Stimulated activated CD8-positive, alpha-beta memory T cell treated with anti-CD3 and anti-CD28 coated beads, Interleukin-7, amount 100 ng/mL, for 24 hours (primary cell): Measurements from ENCODE around the gene SLC24A4.

Experiments
- DNase-seq: peaks from one replicate; pipeline ENCODE4 v3.0.0-alpha.2; 2020; ENCODE audit warnings: low read depth

The SLC24A4 gene

DNA sequence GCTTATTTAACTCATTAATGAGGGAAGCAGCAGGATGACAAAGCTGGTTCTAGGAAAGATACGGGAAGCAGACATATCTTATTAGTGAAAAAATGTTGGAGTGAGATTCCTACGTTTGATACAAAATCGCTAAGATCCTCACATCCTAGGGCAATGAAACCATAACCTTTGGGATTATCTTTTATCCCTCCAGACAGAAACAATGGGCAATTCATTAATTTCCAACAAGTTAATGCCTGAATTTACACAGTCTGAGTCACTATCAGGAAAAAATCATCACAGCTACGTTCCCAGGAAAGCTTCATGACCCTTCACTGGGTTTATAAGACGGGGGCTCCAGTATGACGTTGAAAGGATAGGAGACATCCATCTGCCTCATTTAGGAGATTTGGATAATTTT lies 45.0 kb downstream of the SLC24A4 start:
- no peak for DNase-seq

DNA sequence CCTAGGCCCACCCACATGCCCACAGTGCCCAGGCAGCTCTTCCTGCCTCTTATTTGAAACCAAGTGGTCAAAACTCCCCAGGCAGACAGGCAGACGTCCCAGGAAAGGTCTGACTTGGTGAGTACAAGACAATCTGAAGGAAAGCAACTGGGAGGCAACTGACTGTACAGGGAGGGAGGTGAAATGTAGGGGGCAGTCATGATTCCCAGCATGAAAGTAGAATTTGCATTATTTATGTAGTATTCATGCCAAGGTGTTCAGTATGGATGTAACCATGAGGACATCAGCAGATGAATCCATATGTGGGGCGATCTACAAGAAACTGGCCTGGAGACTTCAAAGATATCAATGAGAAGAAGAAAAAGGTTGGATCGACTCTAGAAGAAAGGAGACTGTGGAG lies 46.1 kb downstream of the SLC24A4 start:
- DNase-seq, result no peak

DNA sequence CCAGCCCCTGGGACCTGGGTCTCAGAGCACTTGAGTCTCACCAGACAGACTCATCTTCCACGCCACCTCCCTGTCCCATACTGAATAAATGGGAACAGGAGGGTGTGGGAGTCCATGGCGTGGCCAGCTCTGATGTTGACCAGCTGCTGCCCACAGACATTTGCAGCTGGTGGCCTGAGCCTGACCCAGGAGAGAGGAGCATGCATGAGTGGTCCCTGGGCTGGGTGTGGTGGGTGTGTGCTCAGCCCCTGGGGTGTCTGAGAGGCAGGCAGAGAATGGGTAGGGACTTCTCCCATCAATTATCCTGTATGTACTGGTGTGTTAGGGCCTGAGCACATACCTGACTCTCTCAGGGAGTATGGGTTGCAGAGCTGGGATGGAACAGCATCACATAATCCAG lies 49.3 kb downstream of the SLC24A4 start:
- DNase-seq, result no peak

DNA sequence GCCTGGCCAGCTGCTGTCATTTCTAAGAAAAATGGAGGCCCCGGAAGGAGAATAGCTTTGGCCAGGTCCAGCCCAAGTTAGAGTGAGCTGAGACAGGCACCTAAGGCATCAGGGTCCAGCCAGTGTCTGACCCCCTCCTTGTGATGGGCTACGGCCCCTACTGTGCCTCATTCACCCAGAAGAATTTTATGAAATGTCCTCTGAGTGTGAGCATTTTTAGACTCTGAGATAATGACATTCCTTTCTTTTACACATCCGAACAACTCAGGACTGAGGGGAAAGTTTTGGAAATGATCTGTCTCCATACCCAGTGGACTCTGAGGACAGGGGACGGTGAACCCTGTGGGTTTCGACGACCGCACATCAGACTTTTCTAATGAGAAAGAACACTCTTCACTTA lies 50.4 kb downstream of the SLC24A4 start:
- no peak for DNase-seq

DNA sequence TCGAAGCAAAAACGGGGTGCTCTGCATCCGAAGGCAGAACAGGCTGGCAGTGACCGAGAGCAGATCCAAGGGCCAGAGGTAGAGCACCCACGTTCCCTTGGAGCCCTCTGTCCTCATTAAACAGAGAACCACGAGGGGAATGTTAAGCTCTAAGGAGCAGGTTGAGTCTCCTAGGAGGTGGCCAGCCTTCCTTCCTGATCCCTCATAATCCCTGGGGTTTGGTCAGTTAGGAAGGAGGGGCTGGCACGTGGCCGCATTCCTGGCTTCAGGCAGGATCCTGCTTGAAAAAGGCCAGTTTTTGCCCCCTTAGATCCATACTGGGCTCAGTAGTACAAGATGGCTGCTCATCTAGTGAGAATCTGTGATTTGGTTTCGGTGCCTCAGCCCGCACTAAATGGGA lies 57.2 kb downstream of the SLC24A4 start:
- no peak for DNase-seq

DNA sequence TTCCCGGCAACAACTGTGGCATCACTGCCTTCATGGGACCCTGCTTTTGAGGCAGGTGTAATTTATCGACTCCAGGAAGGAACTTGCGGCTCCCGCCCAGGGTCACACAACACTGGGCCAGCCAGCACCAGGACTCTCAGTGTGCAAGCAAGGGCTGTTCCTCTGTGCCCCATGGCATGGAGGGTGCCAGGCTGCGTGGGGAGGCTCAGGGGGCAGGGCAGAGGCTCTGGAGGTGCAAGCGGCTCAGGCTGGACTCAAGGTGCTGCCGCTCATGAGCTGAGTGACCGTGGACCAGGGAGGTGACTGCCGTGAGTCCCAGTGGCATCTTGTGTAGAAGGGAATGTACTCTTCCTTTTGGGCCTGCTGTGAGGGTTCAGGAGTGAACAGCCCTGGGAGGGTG lies 57.6 kb downstream of the SLC24A4 start:
- DNase-seq, result no peak

DNA sequence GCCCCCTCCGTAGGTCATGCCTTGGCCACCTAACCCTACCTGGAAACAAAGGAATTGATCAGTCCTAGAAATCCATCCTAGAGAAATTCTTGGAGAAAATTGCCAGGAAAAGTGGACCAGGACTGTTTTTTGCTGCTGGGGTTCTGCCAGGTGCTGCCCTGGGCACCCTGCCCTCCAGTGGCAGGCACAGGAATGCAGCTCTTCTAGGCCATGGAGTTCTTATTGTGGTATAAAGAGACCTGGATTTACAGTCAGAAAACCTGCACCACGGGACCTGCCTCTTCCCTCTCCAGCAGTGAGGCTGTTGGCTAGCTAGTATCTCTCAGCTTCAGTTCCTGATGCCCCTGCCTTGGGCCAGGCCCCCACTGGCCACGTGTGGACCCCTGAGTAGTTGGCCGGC lies 59.7 kb downstream of the SLC24A4 start:
- DNase-seq, result no peak

DNA sequence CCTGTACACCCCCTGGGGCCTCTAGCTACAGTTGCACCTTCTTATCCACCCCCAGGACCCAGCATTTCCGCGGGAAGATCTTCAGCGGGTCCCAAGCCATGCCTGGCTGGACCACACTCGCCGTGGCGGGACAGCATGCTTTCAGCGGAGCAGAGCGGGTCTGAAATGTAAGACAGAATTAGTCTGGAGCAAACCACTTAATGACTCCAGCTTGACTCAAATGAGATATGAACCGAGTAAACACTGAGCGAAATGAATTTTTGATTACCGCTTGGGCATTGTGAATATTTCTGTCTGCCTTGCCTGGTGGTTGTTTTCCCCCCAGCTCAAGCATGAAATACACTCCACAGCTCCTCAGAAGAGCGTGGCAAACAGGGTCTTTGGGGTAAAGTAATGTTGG lies 60.8 kb downstream of the SLC24A4 start:
- no peak for DNase-seq

DNA sequence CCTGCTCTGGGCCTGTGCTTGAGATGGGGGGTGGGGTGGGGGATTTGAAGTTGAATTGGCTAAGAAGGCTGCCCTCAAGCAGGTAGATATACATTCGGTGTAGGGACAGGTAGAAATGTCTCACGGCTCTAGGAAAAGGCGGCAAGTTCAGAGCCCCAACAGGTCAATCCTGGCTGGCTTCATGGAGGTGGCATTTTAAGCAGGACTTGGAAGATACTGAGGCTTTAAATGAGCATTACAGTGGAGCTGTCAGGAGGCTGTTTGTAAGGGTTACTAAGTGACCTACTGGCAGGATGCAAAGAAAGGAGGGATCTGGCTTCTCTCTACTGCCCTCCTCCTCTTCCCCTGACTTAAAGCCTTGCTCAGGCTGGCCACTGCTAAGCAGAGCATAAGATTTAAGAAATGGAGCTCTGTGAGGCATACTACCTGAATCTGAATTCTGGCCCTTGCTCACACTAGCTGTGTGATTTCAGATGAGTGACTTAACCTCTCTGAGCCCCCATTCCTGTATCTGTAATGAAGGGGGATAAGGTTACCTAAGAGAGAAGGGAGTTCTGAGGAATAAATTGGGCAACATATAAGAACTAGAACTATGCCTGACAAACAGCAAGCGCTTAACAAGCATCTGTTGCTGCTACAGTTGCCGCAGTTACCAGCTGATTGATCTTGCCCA lies 61.6 kb downstream of the SLC24A4 start:
- DNase-seq, result no peak

DNA sequence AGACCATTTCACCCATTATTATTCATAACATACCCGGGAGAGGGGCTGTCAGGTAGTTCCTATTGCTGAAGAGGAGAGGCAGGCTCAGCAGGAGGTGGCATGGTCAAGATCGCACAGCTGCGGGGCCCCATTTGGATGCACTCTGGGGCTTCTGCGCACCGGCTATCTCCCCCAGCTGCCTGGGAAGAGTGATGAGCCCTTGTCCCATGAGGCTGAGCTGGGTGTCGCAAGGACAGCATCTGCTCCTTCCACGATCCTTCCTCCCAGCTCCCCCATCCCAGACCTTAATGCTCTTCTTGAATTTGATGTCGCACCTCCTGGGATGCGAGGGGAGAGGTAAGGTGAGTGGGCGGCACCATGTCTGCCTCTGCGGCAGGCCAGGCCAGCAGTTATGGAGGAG lies 62.6 kb downstream of the SLC24A4 start:
- no peak for DNase-seq

DNA sequence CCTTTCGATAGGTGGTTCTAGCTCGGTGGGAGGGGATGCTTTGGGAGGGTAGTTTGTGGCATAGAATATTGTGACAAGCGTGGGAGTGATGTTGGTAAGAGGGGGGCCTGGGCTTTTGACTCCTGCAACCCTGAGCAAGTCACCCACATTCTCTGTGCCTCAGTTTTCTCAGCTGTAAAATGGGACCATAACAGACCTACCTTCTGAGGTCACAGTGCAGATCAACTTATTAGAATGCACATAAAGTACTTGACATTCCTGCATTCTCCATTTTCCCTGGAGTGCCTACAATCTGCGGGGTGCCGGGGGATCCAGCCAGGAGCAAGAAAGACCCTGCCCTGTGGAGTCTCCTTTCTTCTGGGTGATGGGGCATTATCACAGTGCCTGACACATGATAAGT lies 63.2 kb downstream of the SLC24A4 start:
- no peak for DNase-seq

DNA sequence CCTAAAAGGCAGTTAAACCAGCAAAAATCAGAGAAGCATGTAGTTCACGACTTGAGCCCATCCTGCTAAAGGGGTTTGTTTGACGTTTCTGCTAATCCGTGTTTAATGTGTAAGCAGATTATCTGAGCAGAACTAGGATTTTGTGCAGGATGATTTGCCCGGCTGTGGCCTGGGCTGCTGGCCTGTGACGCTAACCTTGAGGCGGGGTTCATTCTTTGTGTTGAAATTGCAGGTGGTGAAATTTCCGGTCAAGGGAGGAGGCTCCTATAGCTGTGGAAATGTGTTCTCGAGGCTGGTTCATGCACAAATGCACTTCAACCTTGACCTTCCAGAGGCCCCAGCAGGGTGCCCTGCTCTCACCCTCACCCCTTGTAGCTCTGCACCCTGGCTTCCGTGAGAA lies 63.7 kb downstream of the SLC24A4 start:
- no peak for DNase-seq

DNA sequence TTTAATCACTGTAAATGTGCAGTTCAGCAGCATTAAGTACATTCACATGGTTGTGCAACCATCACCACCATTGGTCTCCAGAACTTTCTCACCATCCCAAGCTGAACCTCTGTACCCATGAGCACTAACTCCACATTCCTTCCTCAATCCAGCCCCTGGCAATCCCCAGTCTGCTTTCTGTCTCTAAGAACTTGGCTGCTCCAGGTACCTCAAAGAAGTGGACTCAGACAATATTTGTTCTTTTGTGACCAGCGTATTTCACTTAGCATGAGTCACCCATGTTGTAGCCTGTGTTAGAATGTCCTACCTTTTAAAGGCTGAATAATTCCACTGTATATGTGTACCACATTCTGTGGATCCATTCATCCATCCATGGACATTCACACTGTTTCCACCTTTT lies 64.6 kb downstream of the SLC24A4 start:
- no peak for DNase-seq

DNA sequence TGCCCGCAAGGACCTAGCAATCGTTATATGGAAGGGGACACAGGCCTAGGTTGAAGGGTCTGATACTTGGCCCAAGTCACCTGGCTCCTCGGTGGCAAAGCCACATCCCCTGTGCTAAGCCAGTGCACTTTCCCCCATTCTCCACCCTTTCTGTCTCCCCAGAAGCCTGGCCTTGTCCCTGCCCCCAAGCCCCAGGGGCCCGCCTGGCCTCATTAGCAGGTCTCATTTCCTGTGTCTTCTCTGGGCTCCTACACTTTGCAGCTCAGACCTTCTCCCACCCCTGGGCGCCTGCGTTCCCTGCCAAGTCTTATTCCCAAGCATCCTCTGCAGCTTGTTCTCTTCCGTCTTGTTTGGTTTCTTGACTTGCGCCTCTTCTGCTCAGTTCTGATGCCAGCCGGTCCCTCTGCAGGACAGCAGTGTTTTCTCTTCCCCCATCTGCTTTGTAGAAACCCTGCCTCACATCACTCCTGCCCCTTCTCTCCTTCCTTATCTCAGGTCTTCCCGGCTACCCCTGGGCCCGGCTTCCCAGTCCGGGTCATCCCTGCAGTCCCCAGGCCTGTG lies 66.7 kb downstream of the SLC24A4 start:
- DNase-seq, result no peak

DNA sequence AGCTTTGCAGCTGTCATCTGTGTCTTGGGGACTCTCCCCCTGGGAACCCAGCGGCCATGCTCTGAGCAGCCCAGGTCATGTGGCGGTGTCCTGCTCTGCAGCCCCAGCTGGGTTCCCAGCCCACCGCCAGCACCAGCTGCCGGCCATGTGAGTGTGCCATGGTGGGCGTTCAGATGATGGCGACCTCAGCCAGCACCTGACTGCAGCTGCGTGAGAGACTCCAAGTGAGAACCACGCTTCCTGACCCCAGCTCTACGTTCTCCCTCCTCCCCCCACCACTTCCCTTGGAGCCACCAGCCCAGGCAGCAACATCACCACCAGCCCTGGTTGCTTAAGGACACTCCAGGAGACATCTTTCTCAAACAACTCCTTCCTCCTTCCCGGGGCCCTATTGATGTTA lies 68.8 kb downstream of the SLC24A4 start:
- DNase-seq, result no peak

DNA sequence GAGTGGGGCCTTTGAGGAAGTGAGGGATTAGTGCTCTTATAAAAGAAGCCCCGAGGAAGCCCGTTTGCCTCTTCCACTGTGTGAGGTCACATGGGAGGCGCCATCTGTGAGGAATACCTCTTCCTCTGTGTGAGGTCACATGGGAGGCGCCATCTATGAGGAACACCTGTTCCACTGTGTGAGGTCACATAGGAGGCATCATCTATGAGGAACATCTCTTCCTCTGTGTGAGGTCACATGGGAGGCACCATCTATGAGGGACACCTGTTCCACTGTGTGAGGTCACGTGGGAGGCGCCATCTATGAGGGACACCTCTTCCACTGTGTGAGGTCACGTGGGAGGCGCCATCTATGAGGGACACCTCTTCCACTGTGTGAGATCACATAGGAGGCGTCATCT lies 69.7 kb downstream of the SLC24A4 start:
- DNase-seq, result no peak

DNA sequence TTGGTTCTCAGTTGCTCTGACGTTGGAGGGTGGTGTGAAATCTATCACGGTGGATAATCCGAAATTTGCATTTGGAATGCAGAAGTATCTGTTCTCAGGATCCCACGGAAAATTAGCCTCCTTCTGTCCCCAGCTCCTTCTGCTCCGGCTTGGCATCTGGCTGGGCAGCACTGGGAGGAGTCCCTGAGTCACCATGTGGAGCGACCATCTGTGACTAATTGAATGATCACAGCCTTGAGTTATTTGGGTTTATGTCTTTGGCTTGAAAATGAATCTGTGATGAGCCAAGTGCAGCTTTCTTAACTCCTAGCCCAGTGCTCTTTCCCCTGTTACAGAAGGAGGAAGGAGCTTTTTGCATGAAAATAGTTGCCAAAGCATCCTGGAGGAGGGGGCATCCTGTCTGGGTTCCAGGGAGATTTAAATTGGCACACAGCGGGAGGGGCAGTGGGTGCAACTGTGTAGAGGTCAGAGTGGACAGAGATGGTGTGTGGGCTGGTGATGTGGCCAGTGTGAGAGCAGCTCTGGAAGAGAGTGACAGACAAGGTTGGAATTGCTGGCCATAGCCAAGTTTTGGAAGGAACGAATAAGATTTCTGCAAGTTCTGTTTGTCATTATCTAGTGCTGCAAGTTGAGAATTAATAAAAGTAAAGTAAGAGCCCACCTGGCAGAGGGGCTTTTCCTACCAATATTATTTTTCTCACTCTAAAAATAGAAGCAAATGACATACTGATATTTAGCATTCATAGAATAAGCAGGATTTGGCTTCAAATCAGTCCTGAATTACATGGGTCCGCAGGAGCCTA lies 74.4 kb downstream of the SLC24A4 start:
- no peak for DNase-seq

DNA sequence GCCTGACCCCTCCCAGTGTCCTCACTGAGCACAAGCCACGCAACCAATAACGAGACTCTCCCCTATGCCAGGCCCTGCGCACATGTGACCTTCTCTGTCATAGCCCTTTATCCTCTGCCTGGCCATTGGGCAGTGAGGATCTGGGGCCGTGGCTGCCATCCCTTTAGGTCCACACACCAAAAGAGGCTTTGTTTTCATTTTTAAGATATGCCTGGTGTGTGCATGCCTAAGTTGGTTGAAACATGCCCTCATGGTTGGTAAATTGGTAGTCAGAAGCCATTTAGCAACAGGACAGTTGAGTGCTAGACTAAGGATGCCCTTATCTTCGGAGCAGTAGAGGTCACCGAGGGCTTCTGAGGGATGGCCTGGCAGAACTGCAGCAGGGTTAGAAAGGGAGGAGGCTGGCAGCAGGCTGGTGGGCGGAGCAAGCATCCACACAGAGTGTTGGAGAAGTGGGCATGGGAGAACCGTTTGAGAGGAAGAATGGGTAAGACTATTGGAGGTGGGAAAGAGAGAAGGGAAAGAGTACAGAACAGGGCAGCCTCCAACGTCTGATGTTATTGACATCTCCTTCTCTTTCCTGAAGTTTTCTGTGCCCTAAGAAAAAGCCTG lies 75.1 kb downstream of the SLC24A4 start:
- no peak for DNase-seq

DNA sequence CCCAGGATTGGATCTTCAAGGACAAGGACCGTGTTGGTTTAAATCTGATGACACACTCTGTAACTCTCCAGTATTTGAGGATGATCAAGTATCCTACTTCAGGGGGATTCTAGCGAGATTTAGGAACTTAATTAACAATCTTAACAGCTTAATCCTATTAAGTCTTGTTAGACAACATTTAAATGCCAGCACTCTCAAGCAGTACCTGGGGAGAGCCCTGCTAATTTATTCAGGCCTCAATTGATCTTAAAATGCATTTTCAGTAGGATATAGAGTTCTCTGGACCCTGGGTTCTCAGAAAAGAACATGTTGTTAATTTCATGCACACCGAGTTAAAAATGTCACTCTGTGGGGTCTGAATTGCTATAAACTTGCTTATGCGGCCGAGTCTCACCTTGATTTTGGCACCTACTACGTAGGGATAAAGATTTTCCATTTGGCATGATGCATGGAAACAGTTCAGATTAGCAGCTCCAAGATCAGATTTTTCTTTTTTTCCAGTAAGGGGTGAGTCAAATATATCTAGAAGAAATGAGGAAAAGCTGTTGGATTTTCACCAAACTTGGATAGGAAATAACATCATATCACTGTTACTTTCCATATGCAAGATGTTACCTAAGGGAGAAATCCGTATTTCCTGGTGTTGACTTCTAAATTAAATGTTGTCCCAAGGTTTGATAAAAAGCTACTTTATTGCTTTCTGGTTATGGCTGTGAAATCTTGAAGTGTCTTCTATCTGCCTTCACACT lies 76.1 kb downstream of the SLC24A4 start:
- DNase-seq, result no peak

DNA sequence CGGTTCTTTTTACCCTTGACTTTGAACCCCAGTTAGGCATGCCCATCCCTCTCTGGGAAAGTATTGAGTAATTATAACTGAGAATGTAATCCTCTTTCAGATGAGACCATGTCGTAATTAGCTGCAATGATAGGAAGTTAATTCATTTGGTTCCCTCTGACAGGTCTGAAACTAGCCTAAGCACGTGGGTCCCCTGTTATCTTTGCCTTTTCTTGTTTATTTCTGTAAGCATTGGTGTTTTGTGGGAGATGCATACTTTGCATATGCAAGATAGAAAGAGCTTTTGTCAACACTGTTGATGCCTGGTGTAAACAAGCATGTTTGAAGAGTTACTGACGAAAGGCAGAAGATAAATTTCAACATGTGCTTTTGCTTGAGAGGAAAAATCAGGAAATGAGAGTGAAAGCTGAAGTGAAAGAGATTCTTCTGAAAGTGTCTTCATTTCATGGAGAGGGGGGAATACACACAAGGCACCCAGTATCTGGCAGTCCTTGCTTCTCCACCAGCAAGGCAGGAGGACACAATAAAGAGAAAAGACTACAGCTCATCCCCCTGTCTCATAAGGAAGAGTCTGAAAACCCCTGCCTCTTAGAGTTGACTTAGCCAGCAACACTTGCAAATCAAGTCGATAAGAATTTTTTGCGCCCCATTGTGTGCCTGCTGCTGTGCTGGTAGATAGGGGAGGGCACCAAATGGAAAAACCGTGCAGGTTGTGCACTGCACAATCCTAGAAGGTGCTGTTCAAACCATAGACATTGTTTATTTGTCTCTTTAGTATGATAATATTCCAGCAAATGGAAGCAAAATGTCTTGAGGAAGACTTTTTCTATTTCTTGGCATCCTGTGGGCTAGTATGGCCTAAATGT lies 77.8 kb downstream of the SLC24A4 start:
- DNase-seq, result no peak

DNA sequence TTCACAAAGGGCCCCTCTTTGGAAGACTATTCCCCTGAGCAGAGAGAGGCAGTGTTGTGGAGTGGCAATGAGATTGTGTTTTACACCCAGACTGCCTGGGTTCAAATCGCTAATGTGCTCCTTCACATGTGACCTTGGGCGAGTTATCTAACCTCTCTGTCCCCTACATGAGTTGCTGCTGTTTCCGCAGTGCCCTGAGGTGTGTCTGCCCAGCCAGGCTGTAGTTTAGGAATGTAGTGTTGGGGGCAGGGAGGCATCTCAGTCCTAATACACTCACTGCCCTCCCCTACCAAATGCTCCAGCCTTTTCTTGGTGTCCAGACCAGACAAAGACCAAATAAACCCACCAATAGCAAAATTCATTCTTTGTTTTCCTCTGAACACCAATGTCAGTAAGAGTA lies 78.6 kb downstream of the SLC24A4 start:
- DNase-seq, result no peak
